Measurements from ENCODE around the gene SINHCAF. TPM values are rescaled to one million over a fixed set of nuclear protein-coding genes. Genes with fewer than 3 reads are reported as not detected.

Gene SINHCAF
- total RNA-seq, 1 experiment from 2014 or later = 211 TPM

DNA sequence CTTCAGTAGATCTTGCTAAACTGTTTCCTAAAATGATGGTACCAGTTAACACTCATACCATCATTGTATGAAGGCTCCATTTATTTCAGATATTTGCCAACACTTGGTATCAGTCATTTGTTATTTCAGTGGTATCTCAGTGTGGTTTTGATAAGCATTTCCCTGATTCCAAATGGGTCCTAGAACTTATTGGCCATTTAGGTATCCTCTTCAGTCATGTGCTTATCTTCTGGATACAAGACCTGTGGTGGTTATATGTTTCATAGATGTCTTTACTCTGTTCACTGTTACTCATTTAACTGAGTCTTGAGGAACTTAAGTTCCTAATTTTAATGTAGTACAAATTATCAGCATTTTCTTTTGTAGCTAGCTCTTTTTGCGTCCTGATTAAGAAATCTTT, 13.5 kb downstream of the SINHCAF start:
- no peak for DNase-seq (ENCODE audit: low spot score)
- in situ Hi-C loops (cut with HindIII; ENCODE audit: low sequenced_read_pairs) = no loop called here

DNA sequence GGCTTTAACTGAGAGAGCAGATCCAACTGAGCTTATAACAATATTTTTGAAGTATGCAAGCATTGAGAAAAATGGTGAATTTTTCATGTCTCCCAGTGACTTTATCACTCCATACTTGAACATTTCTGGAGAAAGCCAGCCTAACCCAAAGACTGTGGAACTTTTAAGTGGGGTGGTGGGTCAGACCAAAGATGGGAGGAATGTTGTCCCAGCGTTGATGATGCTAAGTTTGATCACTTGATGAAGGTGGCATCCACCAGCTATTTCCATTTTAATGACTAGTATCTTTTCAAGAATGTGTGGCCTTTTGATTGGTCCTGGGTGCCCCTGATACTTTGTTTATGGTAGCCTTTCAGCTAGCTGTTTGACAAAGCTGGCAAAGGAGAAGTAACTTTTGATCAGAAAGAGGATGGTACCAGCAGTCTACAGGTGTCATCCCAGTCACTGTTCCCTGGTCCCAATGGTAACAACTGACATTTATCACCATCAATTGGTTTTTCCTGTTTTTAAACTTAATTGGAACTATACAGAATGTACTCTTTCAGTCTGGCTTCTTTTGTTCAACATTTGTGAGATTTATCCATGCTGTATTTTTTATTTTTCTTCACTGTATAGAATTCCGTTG, 14.2 kb downstream of the SINHCAF start:
- DNase-seq (ENCODE audit: low spot score) = no peak
- in situ Hi-C loops (cut with HindIII; ENCODE audit: low sequenced_read_pairs) = no loop called here

DNA sequence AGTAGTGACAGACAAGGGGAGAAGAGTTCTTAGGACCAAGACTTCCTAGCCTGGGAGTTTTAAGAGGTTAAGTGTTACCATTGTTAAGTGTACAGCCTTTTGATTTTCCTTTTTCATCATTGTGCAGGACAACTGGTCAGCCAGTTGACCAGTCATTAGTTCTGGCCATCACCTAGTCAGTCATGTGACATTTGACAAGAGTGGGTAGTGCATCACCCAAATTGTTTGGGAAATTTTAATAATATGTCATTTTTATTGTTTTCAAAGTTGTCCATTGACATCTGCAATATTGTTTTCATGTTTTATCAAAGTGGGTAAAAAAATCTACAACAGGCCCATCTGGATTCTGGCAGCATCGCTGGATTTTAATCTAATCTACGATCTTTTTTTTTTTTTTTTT, 15.5 kb downstream of the SINHCAF start:
- in situ Hi-C loops (cut with HindIII; ENCODE audit: low sequenced_read_pairs) = no loop called here
- no peak for DNase-seq (ENCODE audit: low spot score)

DNA sequence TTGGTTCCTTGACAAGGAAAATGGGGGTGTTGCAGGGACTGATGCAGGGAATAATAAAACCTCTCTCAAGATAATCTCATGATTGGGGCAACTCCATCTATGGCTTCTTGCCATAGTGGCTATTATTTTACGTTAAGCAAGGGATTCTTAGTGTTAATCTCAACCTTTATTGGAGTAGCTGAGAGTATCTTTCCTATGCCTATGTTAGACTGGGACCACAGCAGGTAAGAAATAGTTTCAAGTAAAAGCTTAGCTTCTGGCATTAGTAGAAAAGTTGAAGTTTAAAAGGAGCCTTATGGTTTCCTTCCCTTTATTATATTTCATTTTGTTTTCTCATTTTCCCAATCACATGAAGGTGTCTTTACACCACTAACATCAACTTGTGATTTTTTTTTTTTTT, 16.7 kb downstream of the SINHCAF start:
- DNase-seq (ENCODE audit: low spot score) = no peak
- in situ Hi-C loops (cut with HindIII; ENCODE audit: low sequenced_read_pairs) = no loop called here

DNA sequence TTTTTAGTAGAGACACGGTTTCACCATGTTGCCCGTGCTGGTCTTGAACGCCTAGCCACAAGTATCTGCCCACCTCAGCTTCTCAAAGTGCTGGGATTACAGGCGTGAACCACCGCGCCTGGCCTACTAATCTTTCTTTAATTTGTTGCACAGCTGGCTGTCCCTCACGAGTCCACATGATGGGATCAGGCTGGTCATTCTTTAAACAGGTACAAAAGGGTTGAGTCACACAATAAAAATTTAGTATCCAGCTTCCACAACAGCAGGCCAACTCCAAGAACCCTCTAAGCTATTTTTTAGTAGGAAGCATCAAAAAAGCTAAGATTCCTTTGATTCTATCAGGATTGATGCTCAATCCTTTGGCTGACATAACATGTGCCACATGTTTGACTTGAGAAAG, 17.8 kb downstream of the SINHCAF start:
- in situ Hi-C loops (cut with HindIII; ENCODE audit: low sequenced_read_pairs) = no loop called here
- DNase-seq (ENCODE audit: low spot score) = no peak

DNA sequence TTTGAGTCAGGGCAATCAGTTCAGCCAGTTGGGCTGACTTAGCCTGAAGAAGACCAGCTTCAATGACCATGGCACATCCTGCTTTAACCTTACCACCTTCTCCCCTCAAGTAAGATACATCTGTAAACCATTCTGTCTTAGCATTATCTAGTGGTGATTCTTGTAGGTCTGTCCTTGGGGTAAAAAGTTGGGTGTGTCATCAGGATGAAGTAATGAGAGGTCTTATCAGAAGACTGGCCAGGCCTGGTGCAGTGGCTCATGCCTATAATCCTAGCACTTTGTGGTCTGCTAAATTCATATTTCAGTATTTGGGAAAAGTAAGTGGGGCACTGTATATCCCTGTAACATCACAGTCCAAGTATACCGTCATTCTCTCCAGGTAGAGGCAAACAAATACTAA, 19.1 kb downstream of the SINHCAF start:
- in situ Hi-C loops (cut with HindIII; ENCODE audit: low sequenced_read_pairs) = no loop called here
- no peak for DNase-seq (ENCODE audit: low spot score)

DNA sequence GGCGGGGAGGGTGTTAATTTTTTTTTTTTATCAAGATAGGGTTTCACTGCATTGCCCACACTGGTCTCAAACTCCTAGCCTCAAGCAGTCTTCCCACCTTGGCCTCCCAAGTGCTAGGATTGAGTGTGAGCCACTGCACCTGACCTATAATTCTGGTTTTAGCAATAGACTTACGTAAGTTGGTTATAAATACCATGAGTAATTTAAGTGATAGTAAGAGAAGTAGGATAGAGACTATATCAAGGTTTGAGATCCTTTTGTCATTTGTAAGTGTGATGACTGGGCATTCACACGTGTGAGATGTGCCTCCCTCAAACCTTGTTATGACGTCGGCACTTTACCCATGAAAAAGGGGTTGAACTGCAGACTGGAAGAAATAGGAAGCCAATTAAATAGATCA, 22.5 kb downstream of the SINHCAF start:
- in situ Hi-C loops (cut with HindIII; ENCODE audit: low sequenced_read_pairs) = no loop called here
- no peak for DNase-seq (ENCODE audit: low spot score)

DNA sequence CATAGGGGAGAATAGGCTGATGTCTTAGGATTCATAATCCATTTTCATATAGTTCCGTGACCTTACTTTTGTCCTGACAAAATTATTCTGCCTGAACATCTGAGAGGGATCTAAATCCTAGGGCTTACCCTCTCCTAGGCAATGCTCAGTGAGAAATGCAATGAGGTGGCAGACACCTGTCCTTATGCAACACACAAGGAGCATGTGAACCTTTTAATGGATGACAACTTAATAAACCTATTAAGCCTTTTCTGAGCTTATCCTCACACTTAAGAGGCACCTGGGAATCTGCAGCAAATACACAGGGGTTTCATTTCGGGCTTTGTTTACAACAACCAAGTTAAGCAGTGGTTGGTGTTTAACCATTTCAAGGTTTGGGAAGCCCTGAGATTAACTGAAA, 24.6 kb downstream of the SINHCAF start:
- in situ Hi-C loops (cut with HindIII; ENCODE audit: low sequenced_read_pairs) = no loop called here
- DNase-seq (ENCODE audit: low spot score) = no peak

DNA sequence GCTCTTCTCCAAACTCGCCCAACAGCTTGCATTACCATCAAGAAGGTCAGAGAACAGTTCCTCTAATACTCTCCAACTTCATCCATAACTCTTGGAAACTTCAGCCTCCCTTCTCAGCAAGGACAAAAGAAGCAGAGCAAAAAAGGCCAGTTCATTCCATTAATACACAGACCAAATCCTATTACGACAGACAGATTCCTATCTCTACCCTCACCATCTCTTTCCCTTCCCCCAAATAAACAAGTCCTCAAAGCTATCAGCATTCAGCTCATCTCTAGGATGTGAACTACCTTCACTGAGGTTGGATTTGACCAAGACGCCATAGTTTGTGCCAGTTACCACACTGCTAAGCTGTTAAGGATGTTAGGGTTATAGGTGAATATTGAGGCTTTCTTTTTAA, 25.2 kb downstream of the SINHCAF start:
- no peak for DNase-seq (ENCODE audit: low spot score)
- in situ Hi-C loops (cut with HindIII; ENCODE audit: low sequenced_read_pairs) = no loop called here

DNA sequence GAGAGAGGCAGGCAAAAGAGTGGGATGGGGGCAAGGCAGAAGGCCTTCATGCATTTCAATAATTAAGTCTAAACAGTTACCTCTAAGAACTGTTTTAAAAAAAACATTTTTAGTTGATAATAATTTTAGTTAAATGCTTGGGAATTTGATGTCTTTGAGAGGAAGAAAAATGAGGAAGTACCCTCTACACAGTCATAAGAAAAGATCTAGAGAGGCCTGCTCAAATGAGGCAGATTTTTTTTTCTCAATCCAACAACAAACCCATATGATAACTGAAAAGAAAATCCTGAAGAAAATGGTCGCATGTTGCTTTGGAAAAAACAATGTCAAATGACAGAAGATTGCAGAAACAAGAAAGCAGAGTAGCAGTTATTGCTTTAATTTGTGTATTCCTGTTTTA, 25.6 kb downstream of the SINHCAF start:
- DNase-seq (ENCODE audit: low spot score) = no peak
- in situ Hi-C loops (cut with HindIII; ENCODE audit: low sequenced_read_pairs) = no loop called here

DNA sequence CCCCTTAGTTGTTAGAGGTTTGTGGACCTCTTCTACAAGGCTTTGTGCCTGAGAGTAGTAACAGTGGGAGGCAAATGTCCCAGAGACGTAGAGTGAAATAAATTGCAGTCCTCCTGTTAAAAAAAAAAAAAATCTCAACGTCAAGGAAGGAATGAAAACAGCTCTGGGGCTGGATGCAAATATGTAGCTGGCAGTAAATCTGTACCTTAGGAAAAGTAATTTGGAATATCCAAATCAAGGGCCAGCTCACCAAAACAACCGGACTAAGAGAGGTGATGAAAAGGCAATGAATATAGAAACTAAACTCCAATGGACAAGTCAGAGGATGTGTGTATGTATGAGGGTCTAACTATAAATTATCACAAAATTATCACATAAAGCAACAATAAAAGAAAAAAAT, 27.0 kb downstream of the SINHCAF start:
- in situ Hi-C loops (cut with HindIII; ENCODE audit: low sequenced_read_pairs) = no loop called here
- no peak for DNase-seq (ENCODE audit: low spot score)

DNA sequence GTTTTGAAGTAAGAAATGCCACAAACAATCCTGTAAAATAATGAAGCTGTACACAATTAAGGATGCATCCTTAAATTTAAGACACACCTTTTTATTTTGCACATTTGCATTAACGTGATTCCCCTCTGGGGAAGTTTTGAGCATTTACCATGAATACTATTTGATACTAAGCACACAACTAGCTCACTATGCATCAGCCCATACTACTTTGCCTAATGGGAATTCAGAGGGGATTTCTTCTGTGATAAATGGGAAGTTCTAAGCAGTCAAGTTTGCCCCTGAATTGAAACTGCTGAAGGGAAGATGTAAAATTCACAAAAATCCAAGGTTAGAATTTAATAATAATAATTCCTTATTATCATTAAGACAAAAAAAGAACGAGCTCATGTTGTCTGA, 27.4 kb downstream of the SINHCAF start:
- in situ Hi-C loops (cut with HindIII; ENCODE audit: low sequenced_read_pairs) = no loop called here
- no peak for DNase-seq (ENCODE audit: low spot score)

DNA sequence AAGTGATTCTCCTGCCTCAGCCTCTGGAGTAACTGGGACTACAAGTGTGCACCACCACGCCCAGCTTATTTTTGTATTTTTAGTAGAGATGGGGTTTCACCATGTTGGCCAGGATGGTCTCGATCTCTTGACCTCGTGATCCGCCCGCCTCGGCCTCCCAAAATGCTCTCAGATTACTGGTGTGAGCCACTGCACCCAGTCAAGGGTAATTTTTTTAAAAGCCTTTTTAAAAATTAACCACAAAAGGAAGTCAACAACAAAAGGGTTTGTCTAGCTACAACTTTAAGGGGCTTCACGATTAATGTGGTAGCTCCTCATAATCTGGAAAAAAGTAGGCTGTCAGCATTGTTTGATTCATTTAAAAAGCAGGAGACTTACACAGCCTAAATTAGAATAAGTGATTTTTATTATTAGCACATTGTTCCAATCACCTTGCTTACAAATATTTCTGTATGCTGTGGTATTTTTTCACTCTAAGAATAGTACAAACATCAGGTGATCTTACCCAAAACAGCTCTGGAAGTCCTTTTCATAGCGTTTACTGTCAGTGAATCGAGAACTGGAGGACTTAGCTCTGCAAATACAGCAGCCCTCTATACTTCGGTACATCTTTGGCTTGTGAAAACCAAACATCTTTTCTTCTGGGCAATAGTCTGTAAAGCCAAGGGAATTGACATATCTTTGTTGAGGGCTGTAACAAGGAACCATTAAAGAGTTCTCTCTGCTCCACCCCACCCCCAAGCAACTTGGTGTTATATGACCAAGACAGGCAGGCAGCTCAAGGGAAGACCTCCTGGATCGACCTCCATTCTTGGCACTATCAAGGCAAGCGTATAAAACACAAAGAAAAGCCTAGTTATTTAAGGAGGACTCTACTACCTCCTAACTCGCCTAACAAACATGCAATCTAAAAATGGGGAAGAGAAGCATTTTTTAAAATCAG, 28.1 kb downstream of the SINHCAF start:
- DNase-seq (ENCODE audit: low spot score) = no peak
- in situ Hi-C loops (cut with HindIII; ENCODE audit: low sequenced_read_pairs) = no loop called here

DNA sequence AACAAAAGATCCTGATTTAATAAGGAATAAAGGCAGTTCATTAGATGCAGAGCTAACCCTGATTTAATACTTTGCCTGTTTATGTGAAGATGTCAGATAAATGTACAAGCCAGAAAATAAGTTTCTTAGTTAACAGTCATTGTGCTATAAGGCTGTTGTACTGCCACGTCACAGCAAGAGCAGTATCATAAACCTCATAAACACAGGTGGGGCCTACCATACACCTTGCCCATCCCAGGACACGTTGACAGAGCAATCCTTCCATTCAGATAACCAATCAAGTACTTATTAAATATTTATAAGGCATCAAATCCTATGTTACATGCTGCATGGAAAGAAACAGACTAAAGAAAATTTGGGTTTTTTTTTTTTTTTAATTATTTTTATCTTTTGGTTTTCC, 36.5 kb downstream of the SINHCAF start:
- no peak for DNase-seq (ENCODE audit: low spot score)
- in situ Hi-C loops (cut with HindIII; ENCODE audit: low sequenced_read_pairs) = no loop called here

DNA sequence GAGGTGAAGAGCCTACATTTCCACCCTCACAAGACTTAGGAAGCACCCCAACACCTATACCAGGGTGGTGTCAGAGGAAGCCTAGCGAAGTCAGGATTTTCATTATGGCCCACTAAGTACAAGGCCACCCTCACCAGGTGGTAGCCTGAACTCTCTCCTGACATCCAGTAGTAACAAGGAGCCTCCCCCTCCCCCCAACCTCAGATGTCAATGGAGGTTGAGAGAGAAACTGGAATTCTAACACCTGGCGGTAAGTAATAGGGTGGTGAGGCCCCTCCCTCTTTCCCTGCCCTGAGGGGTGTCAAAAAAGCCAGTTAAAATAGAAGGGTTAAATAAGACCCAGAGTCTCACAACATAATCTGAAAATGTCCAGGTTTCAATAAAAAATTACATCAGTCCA, 37.6 kb downstream of the SINHCAF start:
- no peak for DNase-seq (ENCODE audit: low spot score)
- in situ Hi-C loops (cut with HindIII; ENCODE audit: low sequenced_read_pairs) = no loop called here

DNA sequence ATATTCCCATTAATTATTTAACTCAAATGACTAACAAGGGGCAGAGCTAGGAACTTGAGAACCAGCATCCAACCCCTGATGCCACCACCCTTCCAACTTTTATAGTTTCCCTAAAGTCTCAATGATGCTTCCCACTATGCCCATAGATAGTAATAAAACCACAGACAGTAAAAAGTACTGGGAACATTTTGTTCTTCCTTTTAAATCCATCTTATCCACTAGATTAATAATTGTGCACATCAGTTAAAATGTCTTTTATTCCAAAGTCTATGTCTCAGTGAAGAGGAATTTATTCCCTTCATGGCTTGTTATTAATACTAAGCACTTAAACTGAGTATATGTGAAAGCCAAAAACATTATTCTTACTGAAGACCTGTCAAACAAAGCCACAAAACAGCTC, 45.8 kb downstream of the SINHCAF start:
- in situ Hi-C loops (cut with HindIII; ENCODE audit: low sequenced_read_pairs) = no loop called here
- DNase-seq (ENCODE audit: low spot score) = no peak

DNA sequence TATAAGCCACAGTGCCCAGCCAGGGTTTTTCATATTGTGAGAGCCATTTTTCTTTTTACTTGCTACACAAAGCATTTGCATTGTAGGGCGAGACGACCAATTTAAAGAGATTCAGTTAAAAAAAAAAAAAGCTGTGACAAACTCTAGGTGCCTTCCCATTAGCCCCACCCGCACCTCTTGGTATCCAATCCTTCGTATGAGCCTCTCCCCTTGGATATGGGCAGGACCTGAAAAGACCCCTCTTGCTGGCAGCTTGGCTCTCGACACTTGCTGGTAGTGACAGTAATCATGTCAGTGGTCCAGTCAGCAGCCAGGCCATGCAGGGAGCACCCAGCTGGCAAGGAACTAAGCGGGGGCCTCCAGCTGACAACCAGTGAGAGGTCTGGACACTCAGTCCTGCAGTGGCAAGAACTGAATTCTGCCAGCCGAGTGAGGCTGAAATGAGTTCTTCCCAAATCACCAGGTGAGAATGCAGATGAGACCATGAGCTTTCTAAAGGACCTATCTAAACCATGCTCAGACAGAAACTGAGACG, 46.5 kb downstream of the SINHCAF start:
- no peak for DNase-seq (ENCODE audit: low spot score)
- in situ Hi-C loops (cut with HindIII; ENCODE audit: low sequenced_read_pairs) = no loop called here

DNA sequence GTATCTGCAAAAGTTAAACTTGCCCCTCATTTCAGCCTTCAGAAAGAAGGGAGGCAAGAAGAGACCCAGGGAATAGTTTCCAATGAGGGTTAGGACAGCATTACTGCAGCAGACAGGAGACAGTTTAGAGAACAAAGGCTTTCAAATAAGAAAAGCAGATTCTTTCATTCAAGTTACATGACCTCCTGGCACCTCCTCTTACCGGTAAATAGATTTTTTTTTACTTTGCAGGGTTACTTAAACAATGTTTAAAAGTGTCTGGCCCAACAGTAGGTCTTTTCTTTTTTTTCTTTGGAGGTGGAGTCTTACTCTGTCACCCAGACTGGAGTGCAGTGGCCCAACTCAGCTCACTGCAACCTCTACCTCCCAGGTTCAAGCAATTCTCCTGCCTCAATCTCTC, 47.1 kb downstream of the SINHCAF start:
- in situ Hi-C loops (cut with HindIII; ENCODE audit: low sequenced_read_pairs) = no loop called here
- no peak for DNase-seq (ENCODE audit: low spot score)

DNA sequence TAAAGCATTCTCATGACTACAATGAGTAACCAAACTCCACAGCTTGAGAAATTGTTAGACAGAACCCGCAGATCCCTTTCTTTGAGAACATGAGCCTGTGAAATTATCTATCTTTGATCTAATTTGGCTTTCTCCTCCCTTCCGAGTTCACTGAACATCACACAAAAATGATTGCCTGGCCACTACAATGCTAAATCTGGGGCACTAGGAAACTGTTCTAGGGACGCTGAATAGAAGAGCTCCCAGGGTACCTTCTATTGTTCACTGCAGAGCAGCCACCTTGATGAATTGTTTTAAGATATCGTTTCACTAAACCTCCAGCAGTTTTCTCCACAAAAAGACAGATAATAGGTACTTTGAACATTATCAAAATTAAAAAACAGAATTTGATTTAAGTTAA, 47.5 kb downstream of the SINHCAF start:
- no peak for DNase-seq (ENCODE audit: low spot score)
- in situ Hi-C loops (cut with HindIII; ENCODE audit: low sequenced_read_pairs) = no loop called here

DNA sequence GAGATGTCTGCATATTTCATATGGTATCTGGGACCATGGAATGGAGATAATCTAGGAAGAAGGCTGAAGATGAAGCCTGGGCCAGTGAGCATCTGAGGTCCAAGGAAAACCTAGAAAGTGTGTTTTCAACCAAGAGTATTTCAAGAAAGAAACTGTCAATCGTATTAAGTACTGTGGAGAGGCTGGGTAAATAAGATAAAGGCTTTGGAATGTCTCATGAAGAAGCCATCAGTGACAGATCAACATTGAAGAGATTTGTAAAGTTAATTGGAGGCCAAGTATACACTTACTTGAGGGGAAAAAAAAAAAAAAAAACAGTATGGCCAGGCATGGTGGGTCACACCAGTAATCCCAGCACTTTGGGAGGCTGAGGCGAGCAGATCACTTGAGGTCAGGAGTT, 48.9 kb downstream of the SINHCAF start:
- in situ Hi-C loops (cut with HindIII; ENCODE audit: low sequenced_read_pairs) = no loop called here
- no peak for DNase-seq (ENCODE audit: low spot score)

DNA sequence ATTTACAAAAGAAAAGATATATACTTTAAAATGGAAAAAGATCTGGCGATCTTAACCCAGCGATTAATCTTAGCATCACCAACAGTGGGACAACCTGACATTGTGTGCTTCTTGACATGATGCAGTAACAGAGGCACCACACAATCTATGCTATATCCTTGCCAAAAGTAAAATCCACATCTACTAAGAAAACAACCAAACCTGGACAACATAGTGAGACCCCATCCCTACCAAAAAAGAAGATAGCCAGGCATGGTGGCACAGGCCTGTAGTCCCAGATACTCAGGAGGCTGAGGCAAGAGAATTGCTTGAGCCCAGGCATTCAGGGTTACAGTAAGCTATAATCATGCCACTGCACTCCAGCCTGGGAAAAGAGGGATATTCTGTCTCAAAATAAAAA, 50.5 kb downstream of the SINHCAF start:
- no peak for DNase-seq (ENCODE audit: low spot score)
- in situ Hi-C loops (cut with HindIII; ENCODE audit: low sequenced_read_pairs) = no loop called here
